CD4-positive, alpha-beta T cell treated with Interleukin-17A for 1 hour (primary cell): ENCODE measurements around the gene ST8SIA5.
"Not testable (repeated sequence)": the region's sequence is repeated elsewhere in the genome, so short reads cannot be mapped to it uniquely, and the experiment has no call there.

Experiments used
- DNase-seq: peaks from one replicate; pipeline ENCODE4 v3.0.0-alpha.2; 2020

The ST8SIA5 gene

GRCh38 chr18:46756559-46757201 is at the start of gene ST8SIA5:
Gene ST8SIA5 (minus strand): TSS chr18:46757053. CDS start chr18:46756508, 545 bp downstream.
- no peak for DNase-seq

GRCh38 chr18:46795945-46796344 is 39.1 kb upstream of the ST8SIA5 start:
- not testable (repeated sequence) for DNase-seq

- no peak for DNase-seq
These were observed 37.8 kb upstream of the ST8SIA5 start for GRCh38 chr18:46794607-46795006.

- no peak for DNase-seq
These were observed 36.7 kb upstream of the ST8SIA5 start for GRCh38 chr18:46793565-46793964.

GRCh38 chr18:46789088-46789487 is 32.2 kb upstream of the ST8SIA5 start:
- DNase-seq, result no peak

GRCh38 chr18:46787674-46788073 is 30.8 kb upstream of the ST8SIA5 start:
- DNase-seq, result no peak

GRCh38 chr18:46772357-46772756 is 15.5 kb upstream of the ST8SIA5 start:
- no peak for DNase-seq

GRCh38 chr18:46771141-46771540 is 14.3 kb upstream of the ST8SIA5 start:
- DNase-seq, result no peak

GRCh38 chr18:46770708-46771107 is 13.9 kb upstream of the ST8SIA5 start:
- no peak for DNase-seq

GRCh38 chr18:46768166-46768921 is 11.5 kb upstream of the ST8SIA5 start:
- DNase-seq, result no peak

GRCh38 chr18:46767217-46767616 is 10.4 kb upstream of the ST8SIA5 start:
- no peak for DNase-seq

- no peak for DNase-seq
These were observed 7.7 kb upstream of the ST8SIA5 start for GRCh38 chr18:46764586-46764985.

GRCh38 chr18:46761059-46761769 is 4.4 kb upstream of the ST8SIA5 start:
- no peak for DNase-seq

- DNase-seq, result no peak
These were observed 3.0 kb upstream of the ST8SIA5 start for GRCh38 chr18:46759890-46760289.

GRCh38 chr18:46756025-46756558 is 761 bp downstream of the ST8SIA5 start:
- no peak for DNase-seq

- no peak for DNase-seq
These were observed 1.4 kb downstream of the ST8SIA5 start for GRCh38 chr18:46755315-46756024.

- no peak for DNase-seq
These were observed 2.1 kb downstream of the ST8SIA5 start for GRCh38 chr18:46754661-46755292.

GRCh38 chr18:46754188-46754587 is 2.7 kb downstream of the ST8SIA5 start:
- DNase-seq, result no peak

GRCh38 chr18:46751882-46752281 is 5.0 kb downstream of the ST8SIA5 start:
- DNase-seq, result no peak

- no peak for DNase-seq
These were observed 6.2 kb downstream of the ST8SIA5 start for GRCh38 chr18:46750626-46751025.

GRCh38 chr18:46748466-46748865 is 8.4 kb downstream of the ST8SIA5 start:
- DNase-seq, result no peak

GRCh38 chr18:46740046-46740445 is 16.8 kb downstream of the ST8SIA5 start:
- DNase-seq, result no peak
